Motor neuron (in vitro differentiated cells): ENCODE measurements around the gene OR2L3. TPM values are rescaled to one million over a fixed set of nuclear protein-coding genes. Genes with fewer than 3 reads are reported as not detected.
"Not testable (repeated sequence)": the region's sequence is repeated elsewhere in the genome, so short reads cannot be mapped to it uniquely, and the experiment has no call there.

ENCODE experiments used
- ATAC-seq, 8 experiments: fragments of 200-7000 bp; cut with Tn5 transposase; replicated peaks in 6 of 8; 2 replicates each; pipeline ENCODE4 v1.8.0; 2021; ENCODE audit warnings: mild to moderate bottlenecking in 8 of 8, moderate library complexity in 8 of 8
- H3K27ac ChIP-seq, 2 donors: fragments of 250-450 bp; sonication (Bioruptor Pico); 2 replicates each; pipeline ENCODE4 v1.9.0; 2021; ENCODE audit warnings: antibody characterized with exemption in 2 of 2, mild to moderate bottlenecking in 2 of 2, moderate library complexity in 1 of 2
- H3K4me1 ChIP-seq, 2 donors: fragments of 250-450 bp; sonication (Bioruptor Pico); replicated peaks in 1 of 2; 2 replicates each; pipeline ENCODE4 v1.6.1; 2021; ENCODE audit warnings: antibody characterized with exemption in 2 of 2, mild to moderate bottlenecking in 2 of 2, moderate library complexity in 1 of 2
- H3K4me3 ChIP-seq, 5 donors: fragments of 250-450 bp; sonication (Bioruptor Pico); 2 replicates each; pipeline ENCODE4 v1.9.0; 2021; ENCODE audit warnings: antibody characterized with exemption in 5 of 5, mild to moderate bottlenecking in 5 of 5, moderate library complexity in 4 of 5
- WGBS, 10 experiments: fragments of 450-650 bp; shearing (Covaris generic); methylation state at CpG; one replicate each; pipeline ENCODE4 v1.0.0; 2022; 5-methylcytosine and 5-hydroxymethylcytosine counted together
- in situ Hi-C, 9 experiments: fragments of 400-800 bp; cut with MboI; loops; one replicate each; pipeline ENCODE4 v1.15.0; 2021; ENCODE audit warnings: low sequenced_read_pairs in 9 of 9, low pct_unique_long_range_greater_than_20kb in 2 of 9; ENCODE audit not compliant: unreplicated experiment in 9 of 9
- total RNA-seq, 8 experiments: library from RNA; unstranded; fragments of 300-600 nt; gene quantifications; 2 replicates each; pipeline versions ENCODE4 v1.2.3 to v1.2.4, GENCODE V29; 2022

OR2L3 gene
- total RNA-seq, 8 experiments from 2014 or later: 0.13 to 0.63 (median 0.21) TPM; not detected in 2

DNA sequence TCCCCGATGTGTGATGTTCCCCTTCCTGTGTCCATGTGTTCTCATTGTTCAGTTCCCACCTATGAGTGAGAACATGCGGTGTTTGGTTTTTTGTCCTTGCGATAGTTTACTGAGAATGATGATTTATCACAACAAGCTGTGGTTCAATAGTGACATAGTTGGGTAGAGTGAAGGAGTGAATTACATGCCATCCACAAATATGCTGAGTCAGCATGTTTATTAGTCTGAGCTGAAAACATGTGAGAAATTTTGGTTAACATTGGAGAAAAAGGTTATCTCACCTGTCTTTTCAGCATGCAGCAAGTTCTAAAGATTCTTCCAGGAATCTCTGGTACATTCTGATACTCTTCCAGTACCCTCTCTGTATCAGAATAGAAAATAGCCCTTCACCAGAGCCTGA is 19.0 kb downstream of the OR2L3 start:
- 100% methylated on average over 1 to 2 of the region's 3 CpGs; no CpG with 5 or more reads in 8 of the 10 experiments for WGBS, 10 experiments
- H3K27ac ChIP-seq: no peak overlapping the region
- no peaks in the 10 kb centered on the region for H3K4me1 ChIP-seq
- no peak for ATAC-seq
- in situ Hi-C loops: no loop called here
- H3K4me3 ChIP-seq: no peak overlapping the region

DNA sequence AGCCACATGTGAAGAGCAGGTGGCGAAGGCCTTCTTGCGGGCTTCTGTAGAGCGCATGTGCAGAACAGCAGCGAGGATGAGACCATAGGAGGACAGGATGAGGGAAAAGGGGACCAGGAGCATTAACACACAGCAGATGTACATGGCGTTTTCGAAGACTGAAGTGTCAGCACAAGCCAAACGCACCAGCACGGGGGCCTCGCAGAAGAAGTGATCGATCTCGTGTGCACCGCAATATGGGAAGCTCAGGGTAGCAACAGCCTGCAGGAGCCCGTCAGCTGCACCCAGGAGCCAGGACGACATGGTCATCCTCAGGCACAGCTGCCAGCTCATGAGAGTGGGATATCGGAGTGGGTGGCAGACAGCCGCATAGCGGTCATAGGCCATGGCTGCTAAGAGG is 37.2 kb downstream of the OR2L3 start:
- 60% methylated on average over 4 of the region's 17 CpGs; no CpG with 5 or more reads in 9 of the 10 experiments for WGBS, 10 experiments
- H3K4me1 ChIP-seq, H3K4me3 ChIP-seq, H3K27ac ChIP-seq, in situ Hi-C loops, ATAC-seq: not testable (repeated sequence)

GRCh38 chr1:248094884-248095283 is 48.2 kb downstream of the OR2L3 start, which contains the start of gene OR2L13:
TSS of gene OR2L13 (plus strand) at chr1:248095184. CDS start at chr1:248099376, 4,192 bp downstream.
- ATAC-seq: no peak
- in situ Hi-C loops: no loop called here
- Histone ChIP-seq H3K4me3 (no peak within 1 kb of the TSS), H3K27ac (no peak within 1 kb of the TSS), H3K4me1 (no peaks in the 10 kb centered on the region)
- 0 to 38% (median 0%) methylated on average over 1 of the region's 1 CpG; no CpG with 5 or more reads in 2 of the 10 experiments for WGBS, 10 experiments

DNA sequence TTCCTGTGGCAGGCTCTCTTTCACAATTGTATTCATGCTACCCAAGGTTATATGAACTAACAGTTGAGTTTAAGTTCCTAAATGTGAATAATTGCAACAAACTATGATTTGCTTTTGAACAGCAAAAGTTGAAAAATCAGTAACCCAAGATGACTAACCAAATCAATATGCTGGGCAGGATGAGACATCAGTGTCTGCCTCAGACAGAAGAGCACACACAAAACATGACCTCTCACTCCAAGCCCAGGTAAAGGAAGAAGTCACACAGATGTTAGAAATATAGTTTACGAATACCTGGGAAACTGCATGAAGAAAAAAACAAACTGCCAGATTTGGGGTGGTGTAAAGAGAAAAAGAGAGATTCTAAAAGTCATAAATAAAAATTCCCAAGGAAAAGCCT is 51.9 kb downstream of the OR2L3 start:
- Histone ChIP-seq H3K4me3 (no peak overlapping the region), H3K4me1 (no peaks in the 10 kb centered on the region), H3K27ac (no peak overlapping the region)
- in situ Hi-C loops: no loop called here
- 0 to 50% (median 24%) methylated on average over 1 of the region's 1 CpG for WGBS, 10 experiments
- ATAC-seq: no peak

GRCh38 chr1:248102847-248103246 is 56.2 kb downstream of the OR2L3 start:
- H3K27ac ChIP-seq: no peak overlapping the region
- H3K4me1 ChIP-seq: no peaks in the 10 kb centered on the region
- no peak for ATAC-seq
- no peak overlapping the region for H3K4me3 ChIP-seq
- in situ Hi-C loops: no loop called here

DNA sequence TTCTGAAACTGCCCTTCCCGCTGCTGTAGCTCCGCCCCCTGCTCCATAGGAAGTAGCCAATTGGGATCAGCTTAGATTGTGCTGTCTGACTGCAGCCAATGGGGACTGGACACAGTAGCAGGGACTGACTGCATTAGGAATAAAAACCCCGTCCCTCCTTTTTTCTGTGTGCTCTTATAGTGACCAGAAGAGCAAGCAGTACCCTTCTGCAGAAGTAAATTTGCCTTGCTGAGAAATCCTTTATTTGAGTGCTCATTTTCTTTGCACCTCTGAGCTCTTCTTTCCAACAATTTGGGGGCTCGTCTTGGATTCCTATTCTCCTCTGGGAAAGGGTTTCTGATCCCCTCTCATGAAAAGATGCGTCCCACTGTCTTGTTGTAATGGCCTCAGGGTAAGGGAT is 64.5 kb downstream of the OR2L3 start:
- H3K4me3 ChIP-seq: no peak overlapping the region
- WGBS, 10 experiments: 0 to 67% (median 43%) methylated on average over 1 to 5 of the region's 5 CpGs; no CpG with 5 or more reads in 2 of the 10 experiments
- no peak for ATAC-seq
- H3K4me1 ChIP-seq: no peaks in the 10 kb centered on the region
- in situ Hi-C loops: no loop called here
- no peak overlapping the region for H3K27ac ChIP-seq

Other genes with a start within 250 kb of the OR2L3 start
- not detected for gene OR14A16, start 222.7 kb upstream of the OR2L3 start, total RNA-seq
- 1 to 10 TPM in 1 of 8 experiments, under 1 TPM in 1, not detected in 6; 0.25 to 1.1 TPM for gene OR11L1, start 204.9 kb upstream of the OR2L3 start, total RNA-seq
- 1 to 10 TPM in 2 of 8 experiments, under 1 TPM in 5, not detected in 1; 0.27 to 4.7 (median 0.52) TPM for gene TRIM58, start 189.6 kb upstream of the OR2L3 start, total RNA-seq
- gene OR2W3, start 151.2 kb upstream of the OR2L3 start, total RNA-seq: 1 to 10 TPM in 1 of 8 experiments, under 1 TPM in 7; 0.33 to 1.0 (median 0.51) TPM
- gene OR2T8, start 126.6 kb upstream of the OR2L3 start, total RNA-seq: under 1 TPM in 1 of 8 experiments, not detected in 7; 0.47 TPM
- under 1 TPM in 2 of 8 experiments, not detected in 6; 0.21 to 0.24 TPM for gene OR2AJ1, start 121.9 kb upstream of the OR2L3 start, total RNA-seq
- 1 to 10 TPM in 2 of 8 experiments, under 1 TPM in 2, not detected in 4; 0.36 to 1.9 (median 0.80) TPM for gene OR2L8, start 98.0 kb upstream of the OR2L3 start, total RNA-seq
- gene OR2AK2, start 81.6 kb upstream of the OR2L3 start, total RNA-seq: 1 to 10 TPM in 2 of 8 experiments, under 1 TPM in 1, not detected in 5; 1.00 to 1.5 (median 1.1) TPM
- gene OR2L5, start 33.2 kb upstream of the OR2L3 start, total RNA-seq: 1 to 10 TPM in 1 of 8 experiments, under 1 TPM in 3, not detected in 4; 0.08 to 1.0 (median 0.26) TPM
- under 1 TPM in 7 of 8 experiments, not detected in 1; 0.08 to 0.70 (median 0.29) TPM for gene OR2L2, start 16.8 kb upstream of the OR2L3 start, total RNA-seq
- gene OR2L13, start 48.3 kb downstream of the OR2L3 start, total RNA-seq: under 1 TPM in 6 of 8 experiments, not detected in 2; 0.05 to 0.77 (median 0.30) TPM
- gene OR2M5, start 98.3 kb downstream of the OR2L3 start, total RNA-seq: 1 to 10 TPM in 1 of 8 experiments, under 1 TPM in 3, not detected in 4; 0.21 to 1.0 (median 0.45) TPM
- under 1 TPM in 2 of 8 experiments, not detected in 6; 0.59 to 0.85 TPM for gene OR2M2, start 128.0 kb downstream of the OR2L3 start, total RNA-seq
- under 1 TPM in 6 of 8 experiments, not detected in 2; 0.08 to 0.87 (median 0.41) TPM for gene OR2M3, start 150.4 kb downstream of the OR2L3 start, total RNA-seq
- gene OR2M4, start 184.6 kb downstream of the OR2L3 start, total RNA-seq: under 1 TPM; 0.05 to 0.80 (median 0.13) TPM
- gene OR2T33, start 231.1 kb downstream of the OR2L3 start, total RNA-seq: 1 to 10 TPM in 1 of 8 experiments, under 1 TPM in 5, not detected in 2; 0.14 to 1.0 (median 0.28) TPM